Measurements from ENCODE around the gene IL6R.

IL6R gene

GRCh38 chr1:154453574-154454352 lies 48.6 kb downstream of the IL6R start:
- peak; percentile 72 for DNase-seq

GRCh38 chr1:154454386-154455120 lies 49.4 kb downstream of the IL6R start:
- no peak for DNase-seq

GRCh38 chr1:154456631-154457030 lies 51.5 kb downstream of the IL6R start:
- no peak for DNase-seq

- DNase-seq, result no peak
Observed at GRCh38 chr1:154459080-154459479, 53.9 kb downstream of the IL6R start.

- DNase-seq, result no peak
Observed at GRCh38 chr1:154460695-154461260, 55.6 kb downstream of the IL6R start.

GRCh38 chr1:154463512-154463990 lies 58.4 kb downstream of the IL6R start:
- DNase-seq, result no peak

- no peak for DNase-seq
Observed at GRCh38 chr1:154465621-154466195, 60.6 kb downstream of the IL6R start.

GRCh38 chr1:154466206-154466605 lies 61.1 kb downstream of the IL6R start:
- no peak for DNase-seq

- DNase-seq, result no peak
Observed at GRCh38 chr1:154466921-154467417, 61.8 kb downstream of the IL6R start.

GRCh38 chr1:154467434-154468102 lies 62.4 kb downstream of the IL6R start:
- DNase-seq, result no peak

- no peak for DNase-seq
Observed at GRCh38 chr1:154468535-154469250, 63.5 kb downstream of the IL6R start.

- no peak for DNase-seq
Observed at GRCh38 chr1:154469844-154470560, 64.9 kb downstream of the IL6R start.

- no peak for DNase-seq
Observed at GRCh38 chr1:154471304-154471703, 66.2 kb downstream of the IL6R start.

GRCh38 chr1:154474802-154475201 lies 69.7 kb downstream of the IL6R start:
- peak; percentile 60 for DNase-seq

- DNase-seq, result no peak
Observed at GRCh38 chr1:154476791-154477190, 71.6 kb downstream of the IL6R start.

GRCh38 chr1:154478013-154478412 lies 72.9 kb downstream of the IL6R start:
- DNase-seq, result no peak

GRCh38 chr1:154478639-154479038 lies 73.5 kb downstream of the IL6R start:
- peak; percentile 17 for DNase-seq

- DNase-seq, result peak; percentile 76
Observed at GRCh38 chr1:154479764-154480421, 74.8 kb downstream of the IL6R start.

- no peak for DNase-seq
Observed at GRCh38 chr1:154481053-154481452, 75.9 kb downstream of the IL6R start.

- peak; percentile 95 for DNase-seq
Observed at GRCh38 chr1:154483941-154484803, 79.0 kb downstream of the IL6R start.

Measured in NCI-H226 (cell line).